GM12878 (cell line): Measurements from ENCODE around the gene AFG1L. TPM values are rescaled to one million over a fixed set of nuclear protein-coding genes. Genes with fewer than 3 reads are reported as not detected.

ENCODE experiments used
- ATAC-seq: fragments of 200-7000 bp; cut with Tn5 transposase; 3 replicates; pipeline ENCODE4 v1.9.1; 2020; ENCODE audit warnings: mild to moderate bottlenecking, moderate library complexity
- BruUV-seq: library from RNA; stranded (reverse); fragments of 400-500 nt; replicated peaks from 2 replicates; lab custom pipeline; 2021; lab: Mats Ljungman, UMichigan
- CTCF ChIA-PET: fragments of 300-600 bp; sonication (Branson Sonifier 250); formaldehyde crosslinking; extraction: SDS; loops from one replicate; lab custom pipeline; 2021; ENCODE audit warnings: inconsistent platforms; lab: Yijun Ruan, JAX
- POLR2A ChIA-PET: fragments of 350-600 bp; formaldehyde crosslinking; extraction: SDS; loops from one replicate; lab custom pipeline; 2021; ENCODE audit warnings: inconsistent platforms; lab: Charles Lee
- RAD21 ChIA-PET: fragments of 300-600 bp; sonication (Branson Sonifier 250); formaldehyde crosslinking; loops from one replicate; lab custom pipeline; 2023; ENCODE audit warnings: antibody characterized with exemption; ENCODE audit not compliant: unreplicated experiment; lab: Charles Lee
- SMC1A ChIA-PET: fragments of 300-600 bp; sonication (Branson Sonifier 250); formaldehyde crosslinking; loops from one replicate; lab custom pipeline; 2023; ENCODE audit not compliant: unreplicated experiment, uncharacterized antibody; lab: Charles Lee
- DNase-seq: peaks from one replicate; pipeline ENCODE4 v3.0.0-alpha.2; 2011; ENCODE audit warnings: low read depth, low spot score
- FAIRE-seq: peaks from 3 replicates; lab custom pipeline; 2011; peaks lifted over from hg19 to GRCh38; lab: Jason Lieb, UNC
- H2AFZ ChIP-seq: 2 replicates; pipeline ENCODE4 v1.6.0; 2011; ENCODE audit warnings: low read depth, low read length, control low read depth; ENCODE audit not compliant: control insufficient read depth
- H3K27ac ChIP-seq: 2 replicates; pipeline ENCODE4 v1.5.1; 2011; ENCODE audit warnings: control low read depth; ENCODE audit not compliant: control insufficient read depth, insufficient read depth
- H3K27me3 ChIP-seq, 2 experiments: replicated peaks in 1 of 2; 2 replicates each; pipeline versions ENCODE4 v1.6.0 to v1.6.1; 2011; ENCODE audit warnings: low read length in 1 of 2; ENCODE audit not compliant: control insufficient read depth in 2 of 2, insufficient read depth in 2 of 2
- H3K36me3 ChIP-seq, 2 experiments: 2 replicates each; pipeline ENCODE4 v1.5.1; 2011; ENCODE audit warnings: low read length in 1 of 2; ENCODE audit not compliant: control insufficient read depth in 2 of 2, insufficient read depth in 2 of 2
- H3K4me1 ChIP-seq: 2 replicates; pipeline ENCODE4 v1.6.1; 2011; ENCODE audit warnings: mild to moderate bottlenecking, low read length, moderate library complexity, mixed read lengths; ENCODE audit not compliant: control insufficient read depth, insufficient read depth
- H3K4me2 ChIP-seq: 2 replicates; pipeline ENCODE4 v1.6.0; 2011; ENCODE audit warnings: control low read depth; ENCODE audit not compliant: control insufficient read depth, insufficient read depth
- H3K4me3 ChIP-seq: fragments of 200-600 bp; sonication (generic); 2 replicates; pipeline ENCODE4 v1.5.1; 2016
- H3K79me2 ChIP-seq: 2 replicates; pipeline ENCODE4 v1.6.0; 2011; ENCODE audit warnings: low read length; ENCODE audit not compliant: control insufficient read depth, insufficient read depth
- H3K9ac ChIP-seq: 2 replicates; pipeline ENCODE4 v1.8.0; 2011; ENCODE audit warnings: low read length, control low read depth, mixed read lengths; ENCODE audit not compliant: control insufficient read depth, insufficient read depth
- H3K9me3 ChIP-seq: replicated peaks from 3 replicates; pipeline ENCODE4 v1.5.1; 2011; ENCODE audit warnings: mild to moderate bottlenecking, low read length; ENCODE audit not compliant: control insufficient read depth, insufficient read depth
- H4K20me1 ChIP-seq: 2 replicates; pipeline ENCODE4 v1.6.0; 2011; ENCODE audit not compliant: control insufficient read depth, insufficient read depth
- BACH1 ChIP-seq: fragments of 450-650 bp; IDR thresholded peaks from 2 replicates; pipeline ENCODE4 v1.6.1; 2017; ENCODE audit warnings: mild to moderate bottlenecking, borderline replicate concordance
- BMI1 ChIP-seq: fragments of 450-650 bp; IDR thresholded peaks from 2 replicates; pipeline ENCODE4 v1.6.1; 2016; ENCODE audit warnings: mild to moderate bottlenecking, moderate library complexity, borderline replicate concordance
- CBX5 ChIP-seq: sonication (generic); IDR thresholded peaks from 2 replicates; pipeline ENCODE4 v1.6.1; 2016; ENCODE audit warnings: low read depth, moderate library complexity, mild to moderate bottlenecking, inconsistent platforms
- HDAC2 ChIP-seq: fragments of 200-600 bp; sonication (generic); IDR thresholded peaks from 2 replicates; pipeline ENCODE4 v1.6.1; 2017
- KDM1A ChIP-seq: fragments of 200-600 bp; sonication (generic); IDR thresholded peaks from 2 replicates; pipeline ENCODE4 v1.6.1; 2016; ENCODE audit warnings: borderline replicate concordance
- MEF2B ChIP-seq: fragments of 450-650 bp; IDR thresholded peaks from 2 replicates; pipeline ENCODE4 v1.6.1; 2018; ENCODE audit warnings: mild to moderate bottlenecking, moderate library complexity; ENCODE audit not compliant: partially characterized antibody, poor library complexity, severe bottlenecking
- MTA3 ChIP-seq: IDR thresholded peaks from 2 replicates; pipeline ENCODE4 v1.6.1; 2012; ENCODE audit warnings: low read length, inconsistent platforms, borderline replicate concordance
- RB1 ChIP-seq: fragments of 450-650 bp; formaldehyde crosslinking; IDR thresholded peaks from 2 replicates; pipeline ENCODE4 v1.6.1; 2017; ENCODE audit warnings: mild to moderate bottlenecking, borderline replicate concordance
- RCOR1 ChIP-seq: conservative IDR thresholded peaks from 2 replicates; pipeline ENCODE4 v1.6.1; 2012; ENCODE audit warnings: low read depth, low read length, improper control_type of control experiment
- SMAD1 ChIP-seq: fragments of 450-650 bp; IDR thresholded peaks from 2 replicates; pipeline ENCODE4 v1.6.1; 2018; ENCODE audit warnings: mild to moderate bottlenecking, low read depth; ENCODE audit not compliant: partially characterized antibody
- SREBF2 ChIP-seq: IDR thresholded peaks from 2 replicates; pipeline ENCODE4 v1.6.1; 2012; ENCODE audit warnings: mild to moderate bottlenecking, low read length
- SUZ12 ChIP-seq: fragments of 200-600 bp; sonication (generic); IDR thresholded peaks from one replicate; pipeline ENCODE4 v1.6.1; 2018; ENCODE audit warnings: antibody characterized with exemption, mild to moderate bottlenecking; ENCODE audit not compliant: unreplicated experiment
- TCF3 ChIP-seq: IDR thresholded peaks from 2 replicates; pipeline ENCODE4 v1.6.1; 2012; ENCODE audit warnings: low read depth, mild to moderate bottlenecking, low read length, borderline replicate concordance; ENCODE audit not compliant: insufficient read depth
- YY1 ChIP-seq: IDR thresholded peaks from 2 replicates; pipeline ENCODE4 v1.6.1; 2011; ENCODE audit warnings: low read depth, mild to moderate bottlenecking, low read length
- ZNF217 ChIP-seq: fragments of 450-650 bp; IDR thresholded peaks from 2 replicates; pipeline ENCODE4 v1.6.1; 2017; ENCODE audit warnings: antibody characterized with exemption, mild to moderate bottlenecking
- ZSCAN29 ChIP-seq: fragments of 450-650 bp; IDR thresholded peaks from 2 replicates; pipeline ENCODE4 v1.6.1; 2017; ENCODE audit warnings: mild to moderate bottlenecking, moderate library complexity
- in situ Hi-C: fragments of 300-500 bp; cut with MboI; formaldehyde crosslinking; loops from 9 replicates; pipeline ENCODE4 v1.14.3; 2018; ENCODE audit warnings: mixed read lengths
- intact Hi-C: fragments of 100-400 bp; cut with micrococcal nuclease; formaldehyde crosslinking; loops from one replicate; pipeline ENCODE4 v1.14.2; 2022; ENCODE audit not compliant: unreplicated experiment
- polyA plus RNA-seq, 11 experiments: library from polyadenylated mRNA; depleted of rRNA in 4 of 11; unstranded in 6 of 11; stranded (reverse) in 5 of 11; fragments of >200 nt; fragmentation: Nextera tagmentation in 4 of 11; fragmentation: Illumina TruSeq in 1 of 11; extraction: Ambion mirVana in 4 of 11; extraction: Trizol in 1 of 11; gene quantifications; 1 replicate in 1 of 11; 2 replicates in 10 of 11; pipeline versions ENCODE4 v1.2.1 to v1.2.3, GENCODE V29; 2011 to 2016; ENCODE audit warnings: inconsistent platforms in 2 of 11, missing spikeins in 2 of 11, low read depth in 1 of 11
- total RNA-seq, 4 experiments: library from RNA; depleted of rRNA in 3 of 4; stranded (reverse); fragments of >200 nt in 3 of 4; fragmentation: Illumina TruSeq in 1 of 4; extraction: Trizol in 1 of 4; gene quantifications; 2 replicates each; pipeline versions ENCODE4 v1.2.1 to v1.2.3, GENCODE V29; 2013 to 2021
- TF ChIP-seq, protein P1 (sequence below): IDR thresholded peaks from 2 replicates; pipeline ENCODE4 v1.6.1; 2011; ENCODE audit warnings: borderline replicate concordance, low read depth, mild to moderate bottlenecking, moderate library complexity, mixed read lengths, low read length; ENCODE audit not compliant: insufficient read depth; ENCODE audit errors: extremely low read length
- TF ChIP-seq, protein P2 (sequence below): fragments of 450-650 bp; IDR thresholded peaks from 2 replicates; pipeline ENCODE4 v1.6.1; 2014; ENCODE audit warnings: mild to moderate bottlenecking

AFG1L gene
- total and polyA plus RNA-seq, 10 of the 15 experiments (the other 5 are each of a cell fraction or from before 2014, with no cell fraction given), result 2.3 to 9.0 (median 4.3) TPM

DNA sequence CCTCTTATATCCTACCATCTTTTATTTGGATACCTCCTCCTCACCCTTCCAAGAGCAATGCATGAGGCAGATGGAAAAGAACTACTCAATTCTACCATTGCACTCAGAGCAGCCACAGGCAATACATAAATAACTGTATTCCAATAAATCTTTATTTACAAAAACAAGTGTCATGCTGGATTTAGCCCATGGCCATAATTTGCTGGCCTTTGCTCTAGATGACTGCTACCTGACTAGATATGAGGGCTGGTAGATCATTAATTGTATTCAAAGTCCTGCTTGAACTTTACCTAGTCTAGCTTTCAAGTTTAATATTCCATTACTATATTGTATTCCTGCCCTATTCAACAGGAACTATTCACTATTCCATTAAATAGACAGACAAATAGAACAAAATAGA is 37.1 kb downstream of the AFG1L start:
- CTCF ChIA-PET, result no interaction called here
- Histone ChIP-seq H3K79me2 (no peaks in the 10 kb centered on the region), H3K27me3 (no peaks in the 10 kb centered on the region), H3K36me3 (no peaks in the 10 kb centered on the region), H2AFZ (no peak overlapping the region), H3K4me2 (no peak overlapping the region), H3K4me3 (no peak overlapping the region), H3K27ac (no peak overlapping the region), H3K9me3 (no peaks in the 10 kb centered on the region), H3K9ac (no peak overlapping the region), H4K20me1 (no peaks in the 10 kb centered on the region), H3K4me1 (no peaks in the 10 kb centered on the region)
- BruUV-seq, result no TSS peak
- FAIRE-seq (no peak), ATAC-seq (no peak), DNase-seq (no peak)
- TF ChIP-seq ZNF217 (no peak), YY1 (no peak), CBX5 (no peak), SMAD1 (no peak), MTA3 (no peak), RB1 (no peak), KDM1A (no peak), RCOR1 (no peak), BMI1 (no peak), SREBF2 (no peak), BACH1 (no peak), MEF2B (no peak), ZSCAN29 (no peak), SUZ12 (no peak), TCF3 (no peak), HDAC2 (no peak)
- TF ChIP-seq, protein P1, sequence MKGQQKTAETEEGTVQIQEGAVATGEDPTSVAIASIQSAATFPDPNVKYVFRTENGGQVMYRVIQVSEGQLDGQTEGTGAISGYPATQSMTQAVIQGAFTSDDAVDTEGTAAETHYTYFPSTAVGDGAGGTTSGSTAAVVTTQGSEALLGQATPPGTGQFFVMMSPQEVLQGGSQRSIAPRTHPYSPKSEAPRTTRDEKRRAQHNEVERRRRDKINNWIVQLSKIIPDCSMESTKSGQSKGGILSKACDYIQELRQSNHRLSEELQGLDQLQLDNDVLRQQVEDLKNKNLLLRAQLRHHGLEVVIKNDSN, result no peak
- TF ChIP-seq, protein P2, sequence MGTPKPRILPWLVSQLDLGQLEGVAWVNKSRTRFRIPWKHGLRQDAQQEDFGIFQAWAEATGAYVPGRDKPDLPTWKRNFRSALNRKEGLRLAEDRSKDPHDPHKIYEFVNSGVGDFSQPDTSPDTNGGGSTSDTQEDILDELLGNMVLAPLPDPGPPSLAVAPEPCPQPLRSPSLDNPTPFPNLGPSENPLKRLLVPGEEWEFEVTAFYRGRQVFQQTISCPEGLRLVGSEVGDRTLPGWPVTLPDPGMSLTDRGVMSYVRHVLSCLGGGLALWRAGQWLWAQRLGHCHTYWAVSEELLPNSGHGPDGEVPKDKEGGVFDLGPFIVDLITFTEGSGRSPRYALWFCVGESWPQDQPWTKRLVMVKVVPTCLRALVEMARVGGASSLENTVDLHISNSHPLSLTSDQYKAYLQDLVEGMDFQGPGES, result no peak
- SMC1A ChIA-PET, result no interaction called here
- POLR2A ChIA-PET, result no interaction called here
- intact Hi-C loops (no loop called here), in situ Hi-C loops (no loop called here)
- RAD21 ChIA-PET, result no interaction called here
